Measurements from ENCODE around the gene COL15A1.

- TF ChIP-seq POLR2A (IDR thresholded peaks at IDR 0.05) (no peak), CTCF (IDR thresholded peaks at IDR 0.05) (no peak)
Measured at GRCh38 chr9:98933185-98933584, 10.5 kb upstream of the COL15A1 start.
